Heart left ventricle (tissue), 16 donors: ENCODE measurements around the gene TRIP13. TPM values are rescaled to one million over a fixed set of nuclear protein-coding genes. Genes with fewer than 3 reads are reported as not detected.

Source experiments
- ATAC-seq, 4 donors: fragments of 200-7000 bp; cut with Tn5 transposase; one replicate each; pipeline ENCODE4 v1.9.1; 2020 to 2022; ENCODE audit warnings: moderate library complexity in 4 of 4, mild to moderate bottlenecking in 3 of 4, moderate number of reproducible peaks in 1 of 4
- DNase-seq, 5 donors: peaks; one replicate each; pipeline ENCODE4 v3.0.0-alpha.2; 2020
- H3K27ac ChIP-seq, 12 donors: fragments of 200-600 bp; sonication (generic) in 4 of 12; one replicate each; pipeline versions ENCODE4 v1.5.0 to v1.8.0; 2016 to 2022; ENCODE audit warnings: mild to moderate bottlenecking in 2 of 12
- H3K27me3 ChIP-seq, 9 donors: fragments of 200-600 bp; sonication (generic) in 2 of 9; one replicate each; pipeline versions ENCODE4 v1.5.1 to v1.8.0; 2016 to 2022; ENCODE audit warnings: mild to moderate bottlenecking in 3 of 9
- H3K36me3 ChIP-seq, 9 donors: fragments of 200-600 bp; sonication (generic) in 2 of 9; one replicate each; pipeline versions ENCODE4 v1.5.0 to v1.8.0; 2018 to 2022; ENCODE audit warnings: mild to moderate bottlenecking in 2 of 9
- H3K4me1 ChIP-seq, 12 donors: fragments of 200-600 bp; sonication (generic) in 4 of 12; one replicate each; pipeline versions ENCODE4 v1.5.0 to v1.8.0; 2016 to 2022; ENCODE audit warnings: mild to moderate bottlenecking in 3 of 12
- H3K4me3 ChIP-seq, 12 donors: fragments of 200-600 bp; sonication (generic) in 4 of 12; one replicate each; pipeline versions ENCODE4 v1.5.0 to v1.8.0; 2017 to 2022; ENCODE audit warnings: mild to moderate bottlenecking in 9 of 12, moderate library complexity in 4 of 12
- H3K9me3 ChIP-seq, 12 donors: fragments of 200-600 bp; sonication (generic) in 4 of 12; one replicate each; pipeline versions ENCODE4 v1.5.0 to v1.8.0; 2016 to 2022; ENCODE audit warnings: mild to moderate bottlenecking in 1 of 12
- POLR2A ChIP-seq, 2 donors: fragments of 450-650 bp; IDR thresholded peaks; one replicate each; pipeline ENCODE4 v1.6.1; 2017; ENCODE audit warnings: antibody characterized with exemption in 2 of 2, mild to moderate bottlenecking in 2 of 2, moderate library complexity in 2 of 2
- WGBS, 4 donors: extraction: QIAGEN DNeasy Blood & Tissue Kit in 2 of 4; methylation state at CpG; one replicate each; pipeline versions ENCODE4 v1.1.5 to v1.1.7; 2013 to 2018; 5-methylcytosine and 5-hydroxymethylcytosine counted together
- intact Hi-C, 10 donors: fragments of 100-400 bp; cut with DNase I; formaldehyde crosslinking; loops; one replicate each; pipeline versions ENCODE4 v1.11.1 to v1.14.2; 2022
- polyA plus RNA-seq, 2 donors: library from polyadenylated mRNA; stranded (reverse); fragments of 200-250 nt; gene quantifications; one replicate each; pipeline ENCODE4 v1.2.3, GENCODE V29; 2013
- total RNA-seq, 9 donors: library from RNA; depleted of rRNA in 2 of 9; stranded (reverse); fragments of >200 nt in 2 of 9; fragmentation: NEBNext Ultra II Directional in 3 of 9; extraction: Animal tissue kit (Norgen Biotek cat#: 25700) in 3 of 9; gene quantifications; one replicate each; pipeline versions ENCODE4 v1.1.0 to v1.2.4, GENCODE V29; 2016 to 2023
- TF ChIP-seq, protein P1 (sequence below), 12 donors: fragments of 200-600 bp; sonication (generic) in 4 of 12; IDR thresholded peaks; one replicate each; pipeline versions ENCODE4 v1.5.0 to v1.8.0; 2018 to 2022; ENCODE audit warnings: antibody characterized with exemption in 12 of 12, mild to moderate bottlenecking in 5 of 12
- donor health status: ischemic (EF 13 %, LVEDD 7.1; RV severe dilation, severe dysfunction).
- donor health status: healthy with polysubstance abuse.
- donor health status: DM: no; HTN: yes; CAD: no.
- donor health status: DM: no; HTN: no; CAD: no.
- donor health status: ischemic (EF 25% LVEDD 6.9; RV normal size, moderate dysfunction).
- donor health status: ischemic (EF 25% LVEDD 5.7; RV mildly dilated, moderate dysfunction).
- donor health status: healthy.
- donor health status: DM: yes; HTN: yes; CAD: no.
- donor health status: ischemic (EF 35%, LVEDD 5.7; RV mildly dilated, moderate dysfunction).
- donor health status: nonischemic (EF 11% LVEDD 7.7; RV severe dilation, severe dysfunction).
- donor health status: DM: yes; HTN: yes; CAD: no.
- donor health status: PGD.
- donor health status: ischemic (EF 29% LVEDD 5.4; RV normal size, mild dysfunction).
- donor health status: nonischemic (EF 23%, LVEDD 6.1; RV moderate dilation, normal function).

TRIP13 gene
- total and polyA plus RNA-seq, 11 donors, result 0.19 to 4.2 (median 0.49) TPM

- H3K4me3 ChIP-seq, result no peak overlapping the region
- H3K27me3 ChIP-seq, result peaks cover 0 to 17% (median 0%) of the 10 kb centered on the region in 9 donors
- intact Hi-C loops, result no loop called here
- no peaks in the 10 kb centered on the region for H3K9me3 ChIP-seq
- DNase-seq, result peak in 3 of 5 donors; percentile 14 to 38 (median 17)
- H3K27ac ChIP-seq, result no peak overlapping the region
- peaks cover 0 to 11% (median 0%) of the 10 kb centered on the region in 12 donors for H3K4me1 ChIP-seq
- no peaks in the 10 kb centered on the region for H3K36me3 ChIP-seq
- WGBS, 4 donors, result 82 to 87% (median 84%) methylated on average over 13 of the region's 13 CpGs
- no peak for TF ChIP-seq POLR2A (IDR thresholded peaks at IDR 0.05)
- no peak for ATAC-seq
Measured at GRCh38 chr5:854217-854616, 38.5 kb upstream of the TRIP13 start.

GRCh38 chr5:854966-855743 is 37.5 kb upstream of the TRIP13 start:
- ATAC-seq, result no peak
- Histone ChIP-seq H3K4me1 (peaks cover 0 to 7% (median 0%) of the 10 kb centered on the region in 12 donors), H3K4me3 (no peak overlapping the region), H3K27ac (no peak overlapping the region), H3K9me3 (no peaks in the 10 kb centered on the region), H3K27me3 (peaks cover 0 to 9% (median 0%) of the 10 kb centered on the region in 9 donors), H3K36me3 (no peaks in the 10 kb centered on the region)
- WGBS, 4 donors, result 84 to 91% (median 90%) methylated on average over 32 of the region's 32 CpGs
- peak in 3 of 5 donors; percentile 14 to 42 (median 17) for DNase-seq
- TF ChIP-seq, protein P1, sequence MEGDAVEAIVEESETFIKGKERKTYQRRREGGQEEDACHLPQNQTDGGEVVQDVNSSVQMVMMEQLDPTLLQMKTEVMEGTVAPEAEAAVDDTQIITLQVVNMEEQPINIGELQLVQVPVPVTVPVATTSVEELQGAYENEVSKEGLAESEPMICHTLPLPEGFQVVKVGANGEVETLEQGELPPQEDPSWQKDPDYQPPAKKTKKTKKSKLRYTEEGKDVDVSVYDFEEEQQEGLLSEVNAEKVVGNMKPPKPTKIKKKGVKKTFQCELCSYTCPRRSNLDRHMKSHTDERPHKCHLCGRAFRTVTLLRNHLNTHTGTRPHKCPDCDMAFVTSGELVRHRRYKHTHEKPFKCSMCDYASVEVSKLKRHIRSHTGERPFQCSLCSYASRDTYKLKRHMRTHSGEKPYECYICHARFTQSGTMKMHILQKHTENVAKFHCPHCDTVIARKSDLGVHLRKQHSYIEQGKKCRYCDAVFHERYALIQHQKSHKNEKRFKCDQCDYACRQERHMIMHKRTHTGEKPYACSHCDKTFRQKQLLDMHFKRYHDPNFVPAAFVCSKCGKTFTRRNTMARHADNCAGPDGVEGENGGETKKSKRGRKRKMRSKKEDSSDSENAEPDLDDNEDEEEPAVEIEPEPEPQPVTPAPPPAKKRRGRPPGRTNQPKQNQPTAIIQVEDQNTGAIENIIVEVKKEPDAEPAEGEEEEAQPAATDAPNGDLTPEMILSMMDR (IDR thresholded peaks at IDR 0.05), result no peak
- no peak for TF ChIP-seq POLR2A (IDR thresholded peaks at IDR 0.05)
- intact Hi-C loops, result no loop called here

GRCh38 chr5:855771-856530 is 36.7 kb upstream of the TRIP13 start:
- peaks cover 0 to under 1% (median 0%) of the 10 kb centered on the region in 9 donors for H3K27me3 ChIP-seq
- ATAC-seq (peak in 1 of 4 donors; percentile 27), DNase-seq (peak in 3 of 5 donors; percentile 9 to 47 (median 17))
- TF ChIP-seq, protein P1 (IDR thresholded peaks at IDR 0.05), result no peak
- TF ChIP-seq POLR2A (IDR thresholded peaks at IDR 0.05), result no peak
- H3K27ac ChIP-seq, result no peak overlapping the region
- no peaks in the 10 kb centered on the region for H3K9me3 ChIP-seq
- H3K4me1 ChIP-seq, result no peaks in the 10 kb centered on the region
- intact Hi-C loops, result no loop called here
- no peaks in the 10 kb centered on the region for H3K36me3 ChIP-seq
- H3K4me3 ChIP-seq, result no peak overlapping the region
- 75 to 81% (median 79%) methylated on average over 19 to 21 of the region's 21 CpGs for WGBS, 4 donors

DNA sequence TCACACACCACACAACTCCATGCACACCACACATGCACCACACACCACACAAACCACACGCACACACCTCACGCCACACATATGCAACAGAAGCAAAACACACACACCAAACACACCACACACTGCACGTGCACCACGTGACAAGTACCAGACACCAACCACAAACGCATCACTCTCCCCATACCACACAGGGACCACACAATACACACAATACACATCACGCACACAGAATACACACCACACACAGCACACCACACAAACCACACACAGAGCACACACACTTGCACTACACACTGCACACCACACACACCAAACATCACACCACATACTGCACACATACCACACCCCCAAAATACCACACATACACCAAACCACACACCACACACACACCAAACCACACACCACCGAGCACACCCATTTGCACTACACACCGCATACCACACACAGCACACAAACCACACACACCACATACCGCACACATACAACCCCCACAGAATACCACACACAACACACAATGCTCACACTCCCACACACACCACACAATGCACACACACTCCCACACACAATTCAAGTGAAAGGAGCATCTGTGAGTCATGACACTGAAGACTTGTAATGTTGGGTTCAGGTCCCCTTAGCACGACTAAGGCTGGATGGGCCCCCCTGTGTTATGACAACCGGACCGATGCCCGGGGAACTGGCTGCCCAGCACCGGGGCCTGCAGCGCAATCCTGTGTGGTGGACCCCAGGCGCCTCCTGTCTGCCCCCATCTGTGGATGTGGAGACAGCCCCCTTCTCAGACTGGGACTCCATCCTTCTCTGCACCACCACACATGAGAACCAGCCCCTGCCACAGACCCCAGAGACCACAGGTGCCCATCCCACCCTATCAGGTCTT is 35.9 kb upstream of the TRIP13 start:
- no peaks in the 10 kb centered on the region for H3K4me1 ChIP-seq
- ATAC-seq (peak in 1 of 4 donors; percentile 7), DNase-seq (peak in 2 of 5 donors; percentile 9 to 31)
- WGBS, 4 donors, result 89 to 94% (median 92%) methylated on average over 13 to 16 of the region's 16 CpGs
- H3K36me3 ChIP-seq, result no peaks in the 10 kb centered on the region
- intact Hi-C loops, result no loop called here
- no peak overlapping the region for H3K27ac ChIP-seq
- H3K9me3 ChIP-seq, result no peaks in the 10 kb centered on the region
- H3K27me3 ChIP-seq, result no peaks in the 10 kb centered on the region
- TF ChIP-seq, protein P1 (IDR thresholded peaks at IDR 0.05), result no peak
- H3K4me3 ChIP-seq, result no peak overlapping the region
